Endothelial cell of umbilical vein (primary cell): ENCODE measurements around the gene TAGLN2. TPM values are rescaled to one million over a fixed set of nuclear protein-coding genes. Genes with fewer than 3 reads are reported as not detected.

Experiments
- BruUV-seq: library from RNA; stranded (reverse); fragments of 400-500 nt; replicated peaks from 2 replicates; lab custom pipeline; 2021; lab: Mats Ljungman, UMichigan
- CTCF ChIA-PET: fragments of 300-600, 350-600 bp; sonication (Branson Sonifier 250); formaldehyde crosslinking; loops from one replicate; lab custom pipeline; 2021; ENCODE audit warnings: antibody characterized with exemption, inconsistent platforms; lab: Charles Lee
- POLR2A ChIA-PET: fragments of 300-600, 350-600 bp; sonication (Branson Sonifier 250); formaldehyde crosslinking; loops from one replicate; lab custom pipeline; 2021; ENCODE audit warnings: antibody characterized with exemption, inconsistent platforms; lab: Charles Lee
- DNase-seq: peaks from one replicate; pipeline ENCODE4 v3.0.0-alpha.2; 2011; ENCODE audit warnings: low read depth, low spot score
- FAIRE-seq: peaks from 2 replicates; lab custom pipeline; 2011; peaks lifted over from hg19 to GRCh38; lab: Jason Lieb, UNC
- H2AFZ ChIP-seq: 2 replicates; pipeline ENCODE4 v1.6.0; 2012; ENCODE audit warnings: low read depth, low read length, control low read depth, inconsistent platforms
- H3K27ac ChIP-seq: 2 replicates; pipeline ENCODE4 v1.5.1; 2011; ENCODE audit warnings: low read depth, mild to moderate bottlenecking, control low read depth, low read length, moderate library complexity; ENCODE audit not compliant: insufficient read depth
- H3K27me3 ChIP-seq, 2 experiments: 2 replicates each; pipeline versions ENCODE4 v1.6.0 to v1.6.1; 2011; ENCODE audit warnings: low read length in 2 of 2, mixed read lengths in 1 of 2; ENCODE audit not compliant: control insufficient read depth in 2 of 2, insufficient read depth in 2 of 2
- H3K36me3 ChIP-seq, 2 experiments: 2 replicates in 1 of 2; 3 replicates in 1 of 2; pipeline ENCODE4 v1.5.1; 2011; ENCODE audit warnings: low read length in 2 of 2, mild to moderate bottlenecking in 1 of 2, moderate library complexity in 1 of 2; ENCODE audit not compliant: control insufficient read depth in 2 of 2, insufficient read depth in 2 of 2; ENCODE audit errors: extremely low read depth in 1 of 2
- H3K4me1 ChIP-seq: 3 replicates; pipeline ENCODE4 v1.5.1; 2011; ENCODE audit warnings: mild to moderate bottlenecking, low read length; ENCODE audit not compliant: control insufficient read depth, insufficient read depth; ENCODE audit errors: extremely low read depth
- H3K4me2 ChIP-seq: 2 replicates; pipeline ENCODE4 v1.6.1; 2011; ENCODE audit warnings: low read length, control low read depth, mixed read lengths; ENCODE audit not compliant: insufficient read depth
- H3K4me3 ChIP-seq, 3 experiments: fragments of 200-600 bp in 1 of 3; sonication (generic), shearing (Covaris generic) in 1 of 3; replicated peaks in 1 of 3; 2 replicates each; pipeline ENCODE4 v1.5.1; 2011 to 2016; ENCODE audit warnings: control low read depth in 3 of 3, low read length in 3 of 3, mild to moderate bottlenecking in 2 of 3, inconsistent platforms in 1 of 3, low read depth in 1 of 3, moderate library complexity in 1 of 3; ENCODE audit not compliant: insufficient read depth in 1 of 3
- H3K79me2 ChIP-seq: 2 replicates; pipeline ENCODE4 v1.6.0; 2012; ENCODE audit warnings: low read length, inconsistent platforms; ENCODE audit not compliant: control insufficient read depth, insufficient read depth
- H3K9ac ChIP-seq: replicated peaks from 2 replicates; pipeline ENCODE3; 2011; ENCODE audit warnings: low read length, control low read depth; ENCODE audit not compliant: insufficient read depth; ENCODE audit errors: extremely low read depth
- H3K9me1 ChIP-seq: replicated peaks from 3 replicates; pipeline ENCODE4 v1.6.0; 2011; ENCODE audit warnings: mild to moderate bottlenecking, low read length; ENCODE audit not compliant: control insufficient read depth, insufficient read depth; ENCODE audit errors: extremely low read depth
- H3K9me3 ChIP-seq: replicated peaks from 2 replicates; pipeline ENCODE4 v1.5.1; 2012; ENCODE audit warnings: low read length, inconsistent platforms; ENCODE audit not compliant: control insufficient read depth, insufficient read depth
- H4K20me1 ChIP-seq: replicated peaks from 2 replicates; pipeline ENCODE3; 2011; ENCODE audit warnings: mild to moderate bottlenecking, low read length; ENCODE audit not compliant: control insufficient read depth, insufficient read depth; ENCODE audit errors: extremely low read depth
- CTCF ChIP-seq, 2 donors: IDR thresholded peaks; 1 replicate in 1 of 2; 2 replicates in 1 of 2; pipeline ENCODE4 v1.5.1; 2011; ENCODE audit warnings: low read length in 2 of 2, mild to moderate bottlenecking in 2 of 2, moderate library complexity in 2 of 2, control low read depth in 1 of 2, inconsistent platforms in 1 of 2, low read depth in 1 of 2; ENCODE audit not compliant: insufficient read depth in 1 of 2; ENCODE audit errors: extremely low read depth in 1 of 2
- EZH2 ChIP-seq: IDR thresholded peaks from 2 replicates; pipeline ENCODE4 v1.6.1; 2012; ENCODE audit warnings: borderline replicate concordance, low read depth, mild to moderate bottlenecking, moderate library complexity, low read length, inconsistent platforms; ENCODE audit not compliant: severe bottlenecking
- FOS ChIP-seq: IDR thresholded peaks from 2 replicates; pipeline ENCODE4 v1.6.1; 2011; ENCODE audit warnings: mild to moderate bottlenecking, low read length, moderate library complexity, borderline replicate concordance; ENCODE audit not compliant: insufficient read depth
- GATA2 ChIP-seq: IDR thresholded peaks from 2 replicates; pipeline ENCODE4 v1.7.0; 2011; ENCODE audit warnings: low read depth, mild to moderate bottlenecking, moderate library complexity, mixed read lengths, low read length; ENCODE audit not compliant: insufficient read length, insufficient read depth
- JUN ChIP-seq: IDR thresholded peaks from 2 replicates; pipeline ENCODE4 v1.6.1; 2011; ENCODE audit warnings: borderline replicate concordance, low read depth; ENCODE audit not compliant: insufficient read length, insufficient read depth
- MAX ChIP-seq: IDR thresholded peaks from 2 replicates; pipeline ENCODE4 v1.6.1; 2011; ENCODE audit not compliant: insufficient read depth, insufficient read length
- MYC ChIP-seq: IDR thresholded peaks from one replicate; pipeline ENCODE4 v1.6.1; 2011; ENCODE audit warnings: mild to moderate bottlenecking, low read depth, low read length
- POLR2A ChIP-seq: IDR thresholded peaks from 2 replicates; pipeline ENCODE4 v1.6.1; 2012; ENCODE audit warnings: low read depth, mild to moderate bottlenecking, control low read depth, low read length
- POLR2AphosphoS5 ChIP-seq: IDR thresholded peaks from 2 replicates; pipeline ENCODE4 v1.6.1; 2012; ENCODE audit warnings: low read depth, mild to moderate bottlenecking, control low read depth, low read length, moderate library complexity; ENCODE audit not compliant: insufficient read depth
- dilution Hi-C: fragments of 300-500 bp; cut with MboI; formaldehyde crosslinking; loops from one replicate; pipeline ENCODE4 v1.15.0; 2019; ENCODE audit warnings: low sequenced_read_pairs; ENCODE audit not compliant: extremely low pct_ligation_motif_present
- intact Hi-C: fragments of 100-400 bp; cut with micrococcal nuclease; formaldehyde crosslinking; loops from one replicate; pipeline ENCODE4 v1.10.0; 2022
- polyA plus RNA-seq, 4 experiments: library from polyadenylated mRNA; depleted of rRNA in 3 of 4; stranded (reverse) in 3 of 4; unstranded in 1 of 4; fragments of >200 nt; gene quantifications; 2 replicates each; pipeline versions ENCODE4 v1.2.1 to v1.2.3, GENCODE V29; 2011 to 2012; ENCODE audit warnings: missing spikeins in 1 of 4
- total RNA-seq: library from RNA; stranded (reverse); gene quantifications from 2 replicates; pipeline ENCODE4 v1.2.3, GENCODE V29; 2021

TAGLN2 gene
- total and polyA plus RNA-seq, 2 donors (not counting 3 experiments of a cell fraction or from before 2014, with no cell fraction given): 646 to 1,279 TPM

- no peak overlapping the region for H3K9ac ChIP-seq
- POLR2A ChIA-PET: no interaction called here
- no peak for DNase-seq
- dilution Hi-C loops: no loop called here
- no peaks in the 10 kb centered on the region for H3K36me3 ChIP-seq
- no peaks in the 10 kb centered on the region for H3K27me3 ChIP-seq
- no peaks in the 10 kb centered on the region for H3K9me3 ChIP-seq
- no peaks in the 10 kb centered on the region for H3K4me1 ChIP-seq
- no peak overlapping the region for H3K4me3 ChIP-seq
- no peaks in the 10 kb centered on the region for H4K20me1 ChIP-seq
- no peak for FAIRE-seq
- no TSS peak for BruUV-seq
- H3K4me2 ChIP-seq: no peak overlapping the region
- no peak overlapping the region for H2AFZ ChIP-seq
- no peaks in the 10 kb centered on the region for H3K9me1 ChIP-seq
- H3K79me2 ChIP-seq: no peaks in the 10 kb centered on the region
- intact Hi-C loops: no loop called here
- no peak for TF ChIP-seq JUN
- H3K27ac ChIP-seq: no peak overlapping the region
- CTCF ChIA-PET: no interaction called here
Measured at GRCh38 chr1:159902541-159902940, 22.8 kb downstream of the TAGLN2 start.

GRCh38 chr1:159900755-159901360 is 24.4 kb downstream of the TAGLN2 start:
- dilution Hi-C loops (no loop called here), intact Hi-C loops (no loop called here)
- Histone ChIP-seq H2AFZ (no peak overlapping the region), H3K4me3 (no peak overlapping the region), H3K27ac (no peak overlapping the region), H3K4me1 (no peaks in the 10 kb centered on the region), H3K9me1 (no peaks in the 10 kb centered on the region), H3K79me2 (no peaks in the 10 kb centered on the region), H4K20me1 (no peaks in the 10 kb centered on the region), H3K9me3 (no peaks in the 10 kb centered on the region), H3K9ac (no peak overlapping the region), H3K4me2 (no peak overlapping the region), H3K36me3 (no peaks in the 10 kb centered on the region), H3K27me3 (no peaks in the 10 kb centered on the region)
- FAIRE-seq (no peak), DNase-seq (no peak)
- ChIA-PET POLR2A (no interaction called here), CTCF (interaction anchor here (1.0 to 1.7 kb wide), 7 partner anchors 10 to 107 kb away, joined by 3 to 8 read pairs (median 4); partner anchors contain the start of gene IGSF9)
- TF ChIP-seq FOS (no peak), MAX (no peak), POLR2A (no peak), EZH2 (no peak), JUN (no peak), CTCF (IDR thresholded peaks at IDR 0.05; ENCODE audit: extremely low read depth in 1 of 2, insufficient read depth in 1 of 2, low read depth in 1 of 2, low read length in 2 of 2) (no peak), POLR2AphosphoS5 (no peak), MYC (no peak), GATA2 (no peak)
- BruUV-seq: no TSS peak
